ENCODE measurements around the gene TARS2.
A peak's percentile ranks its signal among the peaks of the same experiment; 100 is the strongest.

TARS2 gene

DNA sequence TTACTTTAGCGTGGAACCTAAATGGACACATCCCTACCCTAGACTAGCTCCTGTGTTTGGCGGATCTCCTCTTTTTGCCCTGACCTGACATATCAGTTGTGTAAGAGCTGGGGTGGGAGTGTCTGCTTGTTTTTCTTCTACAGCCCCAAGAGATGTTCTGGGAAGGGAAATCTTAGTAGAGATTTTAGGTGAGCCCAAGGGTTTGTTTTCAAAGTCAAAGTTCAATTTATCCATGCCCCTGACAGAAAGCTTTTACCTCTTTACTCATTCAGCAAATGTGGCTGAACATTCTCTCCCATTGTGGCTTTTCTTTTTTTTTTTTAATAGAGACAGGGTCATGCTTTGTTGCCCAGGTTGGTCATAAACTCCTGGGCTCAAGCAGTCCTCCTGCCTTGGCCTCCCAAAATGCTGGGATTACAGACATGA is 7.3 kb upstream of the TARS2 start:
- Mint-ChIP-seq H3K4me3 (no peak overlapping the region), H3K27ac (no peak overlapping the region), H3K27me3 (peaks cover 4% of the 10 kb centered on the region), H3K36me3 (no peaks in the 10 kb centered on the region), H3K4me1 (no peaks in the 10 kb centered on the region), H3K9me3 (no peaks in the 10 kb centered on the region)
- CTCF ChIA-PET = interaction anchor here (0.7 kb wide), 1 partner anchor 516 kb away, joined by 3 read pairs; no protein-coding TSS in a partner anchor
- DNase-seq = no peak

DNA sequence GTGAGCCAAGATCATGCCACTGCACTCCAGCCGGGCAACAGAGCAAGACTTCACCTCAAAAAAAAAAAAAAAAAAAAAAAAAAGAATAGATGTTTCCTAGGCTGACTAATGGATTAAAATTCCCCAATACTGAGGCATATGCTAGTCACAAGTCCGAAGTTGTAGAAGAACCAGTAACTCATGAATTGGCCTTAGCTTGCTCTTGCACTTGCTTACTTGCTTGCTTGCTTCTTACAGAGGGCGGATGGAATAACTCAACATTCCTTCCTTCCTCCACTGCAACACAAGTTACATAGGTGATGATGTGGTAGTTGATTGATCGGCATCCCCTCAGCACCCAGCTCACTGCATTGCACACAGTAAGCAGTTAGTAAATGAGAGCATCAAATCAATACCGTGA is 2.8 kb upstream of the TARS2 start:
- H3K27me3 Mint-ChIP-seq = peaks cover 4% of the 10 kb centered on the region
- no peak for DNase-seq
- no peaks in the 10 kb centered on the region for H3K9me3 Mint-ChIP-seq
- CTCF ChIA-PET = no interaction called here
- H3K4me3 Mint-ChIP-seq = no peak overlapping the region
- no peak overlapping the region for H3K27ac Mint-ChIP-seq
- H3K4me1 Mint-ChIP-seq = peaks cover 25% of the 10 kb centered on the region
- H3K36me3 Mint-ChIP-seq = peaks cover 3% of the 10 kb centered on the region

GRCh38 chr1:150484861-150485260 is 2.4 kb upstream of the TARS2 start:
- CTCF ChIA-PET = interaction anchor here (1.0 to 1.7 kb wide), 2 partner anchors 20 to 229 kb away, joined by 3 to 5 read pairs; no protein-coding TSS in a partner anchor
- Mint-ChIP-seq H3K27ac (no peak overlapping the region), H3K4me3 (no peak overlapping the region), H3K9me3 (no peaks in the 10 kb centered on the region), H3K36me3 (peaks cover 3% of the 10 kb centered on the region), H3K27me3 (peaks cover 4% of the 10 kb centered on the region), H3K4me1 (peaks cover 25% of the 10 kb centered on the region)
- no peak for DNase-seq

DNA sequence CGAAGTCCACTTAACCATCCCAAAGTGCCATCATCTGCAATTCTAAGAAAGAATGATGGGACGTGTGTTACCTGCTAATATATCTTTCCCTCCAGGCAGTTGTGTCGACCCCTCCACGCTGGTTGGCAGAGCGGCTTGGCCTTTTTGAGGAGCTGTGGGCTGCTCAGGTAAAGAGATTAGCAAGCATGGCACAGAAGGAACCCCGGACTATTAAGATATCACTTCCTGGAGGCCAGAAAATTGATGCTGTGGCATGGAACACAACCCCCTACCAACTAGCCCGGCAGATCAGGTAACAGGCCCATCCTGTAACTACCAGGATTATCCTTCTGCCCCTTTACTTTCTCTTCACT is 520 bp downstream of the TARS2 start:
- Mint-ChIP-seq H3K4me3 (peak overlapping the region; percentile 92), H3K27me3 (no peaks in the 10 kb centered on the region), H3K36me3 (peaks cover 22% of the 10 kb centered on the region), H3K4me1 (peaks cover 27% of the 10 kb centered on the region), H3K27ac (peak overlapping the region; percentile 94), H3K9me3 (no peaks in the 10 kb centered on the region)
- CTCF ChIA-PET = interaction anchor here (1.1 kb wide), 1 partner anchor 232 kb away, joined by 3 read pairs; no protein-coding TSS in a partner anchor
- no peak for DNase-seq

DNA sequence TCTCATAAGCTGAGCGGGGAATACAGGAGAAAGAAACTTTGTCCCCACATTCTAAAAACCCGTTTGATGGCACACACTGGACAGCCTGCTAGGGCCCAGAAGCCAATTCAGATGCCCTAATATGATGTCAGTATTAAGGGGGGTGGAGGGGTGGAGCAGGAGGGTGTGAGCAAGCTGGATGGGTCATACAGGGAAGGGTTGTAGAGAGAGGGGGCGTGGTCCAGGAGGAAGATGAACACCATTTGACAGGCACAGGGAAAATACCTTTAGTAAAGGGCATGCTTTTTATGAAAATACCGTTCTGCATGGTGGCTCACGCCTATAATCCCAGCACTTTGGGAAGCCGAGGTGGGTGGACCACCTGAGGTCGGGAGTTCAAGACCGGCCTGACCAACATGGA is 6.0 kb downstream of the TARS2 start:
- no peak overlapping the region for H3K27ac Mint-ChIP-seq
- H3K36me3 Mint-ChIP-seq = peaks cover 46% of the 10 kb centered on the region
- H3K9me3 Mint-ChIP-seq = no peaks in the 10 kb centered on the region
- H3K27me3 Mint-ChIP-seq = no peaks in the 10 kb centered on the region
- no peak for DNase-seq
- CTCF ChIA-PET = no interaction called here
- H3K4me1 Mint-ChIP-seq = peaks cover 12% of the 10 kb centered on the region
- no peak overlapping the region for H3K4me3 Mint-ChIP-seq

DNA sequence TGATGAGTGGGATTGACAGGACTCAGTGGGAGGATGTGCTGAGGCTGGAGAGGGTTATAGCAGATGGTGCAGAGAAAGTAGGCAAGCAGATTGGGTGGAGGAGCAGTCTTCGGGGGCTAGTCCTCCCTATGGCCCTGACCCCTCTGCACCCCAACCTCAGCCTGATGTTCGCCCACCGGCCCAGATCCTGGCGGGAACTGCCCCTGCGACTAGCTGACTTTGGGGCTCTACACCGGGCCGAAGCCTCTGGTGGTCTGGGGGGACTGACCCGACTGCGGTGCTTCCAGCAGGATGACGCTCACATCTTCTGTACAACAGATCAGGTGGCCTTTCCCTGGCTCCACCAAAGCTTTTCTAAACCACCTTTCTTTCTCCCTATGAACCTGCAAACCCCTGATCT is 11.1 kb downstream of the TARS2 start:
- Mint-ChIP-seq H3K4me1 (no peaks in the 10 kb centered on the region), H3K27me3 (no peaks in the 10 kb centered on the region), H3K4me3 (no peak overlapping the region), H3K9me3 (no peaks in the 10 kb centered on the region), H3K27ac (no peak overlapping the region), H3K36me3 (peaks cover 35% of the 10 kb centered on the region)
- DNase-seq = no peak
- CTCF ChIA-PET = no interaction called here

GRCh38 chr1:150505431-150505830 is 18.2 kb downstream of the TARS2 start:
- CTCF ChIA-PET = no interaction called here
- DNase-seq = no peak
- H3K36me3 Mint-ChIP-seq = peaks cover 31% of the 10 kb centered on the region
- no peaks in the 10 kb centered on the region for H3K9me3 Mint-ChIP-seq
- no peak overlapping the region for H3K27ac Mint-ChIP-seq
- H3K4me1 Mint-ChIP-seq = peaks cover 9% of the 10 kb centered on the region
- no peak overlapping the region for H3K4me3 Mint-ChIP-seq
- H3K27me3 Mint-ChIP-seq = no peaks in the 10 kb centered on the region

DNA sequence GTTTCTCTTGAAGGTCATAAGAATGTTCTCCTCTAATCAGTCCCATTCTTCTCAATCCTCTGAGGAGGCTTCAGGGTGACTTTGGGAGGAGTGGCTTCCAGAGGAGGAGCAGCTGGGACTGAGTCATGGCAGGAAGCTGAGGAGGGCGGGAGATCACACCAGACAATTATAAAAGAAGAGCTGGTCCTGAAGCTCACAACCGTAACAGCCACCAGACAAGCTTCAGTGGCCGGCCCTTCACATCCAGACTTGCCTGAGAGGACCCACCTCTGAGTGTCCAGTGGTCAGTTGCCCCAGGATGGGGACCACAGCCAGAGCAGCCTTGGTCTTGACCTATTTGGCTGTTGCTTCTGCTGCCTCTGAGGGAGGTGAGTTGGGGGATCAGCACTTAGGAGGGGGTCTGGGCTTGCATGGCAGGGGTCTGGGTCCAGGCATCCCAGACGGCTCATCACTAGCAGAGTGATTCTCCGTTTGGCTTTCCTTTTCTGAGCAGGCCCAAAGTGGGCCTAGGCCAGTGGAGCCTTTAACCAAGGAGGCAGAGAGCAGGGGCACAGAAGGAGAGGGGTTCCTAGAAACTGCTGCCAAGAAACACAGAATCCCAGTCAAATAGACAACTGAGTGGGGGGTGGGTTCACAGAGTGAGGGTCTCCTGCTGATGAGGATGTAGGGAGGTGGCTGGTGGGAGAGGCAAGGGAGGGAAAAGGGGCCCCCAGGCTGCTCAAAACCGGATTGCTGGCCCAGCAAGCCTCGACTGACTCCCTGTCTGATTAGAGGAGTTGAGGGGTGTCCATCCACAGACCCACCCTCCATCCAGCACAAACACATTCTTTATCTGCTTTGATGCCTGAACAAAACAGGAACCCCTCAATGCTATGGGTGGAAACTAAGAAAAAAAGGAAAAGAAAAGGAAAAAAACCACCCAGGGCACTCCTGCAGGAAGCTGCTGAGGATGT is 21.0 kb downstream of the TARS2 start, which contains the start of gene ECM1:
TSS of gene ECM1 (plus strand) at position 198 of the 953 bp plus-strand sequence. CDS start at position 299, 101 bp downstream.
- Mint-ChIP-seq H3K4me1 (peaks cover 9% of the 10 kb centered on the region), H3K27me3 (no peaks in the 10 kb centered on the region), H3K9me3 (no peaks in the 10 kb centered on the region), H3K4me3 (no peak within 1 kb of the TSS), H3K36me3 (peaks cover 25% of the 10 kb centered on the region), H3K27ac (no peak within 1 kb of the TSS)
- CTCF ChIA-PET = no interaction called here
- no peak for DNase-seq

- H3K36me3 Mint-ChIP-seq = peaks cover 23% of the 10 kb centered on the region
- no peaks in the 10 kb centered on the region for H3K9me3 Mint-ChIP-seq
- H3K27ac Mint-ChIP-seq = no peak overlapping the region
- no peaks in the 10 kb centered on the region for H3K27me3 Mint-ChIP-seq
- peaks cover 13% of the 10 kb centered on the region for H3K4me1 Mint-ChIP-seq
- CTCF ChIA-PET = interaction anchor here (1.0 kb wide), 1 partner anchor 20 kb away, joined by 3 read pairs; no protein-coding TSS in a partner anchor
- no peak overlapping the region for H3K4me3 Mint-ChIP-seq
- no peak for DNase-seq
Measured at GRCh38 chr1:150508982-150509381, 21.8 kb downstream of the TARS2 start.

DNA sequence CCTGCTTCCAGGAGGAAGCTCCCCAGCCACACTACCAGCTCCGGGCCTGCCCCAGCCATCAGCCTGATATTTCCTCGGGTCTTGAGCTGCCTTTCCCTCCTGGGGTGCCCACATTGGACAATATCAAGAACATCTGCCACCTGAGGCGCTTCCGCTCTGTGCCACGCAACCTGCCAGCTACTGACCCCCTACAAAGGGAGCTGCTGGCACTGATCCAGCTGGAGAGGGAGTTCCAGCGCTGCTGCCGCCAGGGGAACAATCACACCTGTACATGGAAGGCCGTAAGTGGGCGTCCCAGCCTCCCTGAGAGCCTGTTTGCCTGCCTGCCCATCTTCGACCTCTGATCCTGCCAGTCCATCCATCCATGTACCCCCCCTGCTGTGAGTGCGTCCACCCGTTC is 24.3 kb downstream of the TARS2 start:
- Mint-ChIP-seq H3K9me3 (no peaks in the 10 kb centered on the region), H3K27ac (no peak overlapping the region), H3K4me3 (no peak overlapping the region)

DNA sequence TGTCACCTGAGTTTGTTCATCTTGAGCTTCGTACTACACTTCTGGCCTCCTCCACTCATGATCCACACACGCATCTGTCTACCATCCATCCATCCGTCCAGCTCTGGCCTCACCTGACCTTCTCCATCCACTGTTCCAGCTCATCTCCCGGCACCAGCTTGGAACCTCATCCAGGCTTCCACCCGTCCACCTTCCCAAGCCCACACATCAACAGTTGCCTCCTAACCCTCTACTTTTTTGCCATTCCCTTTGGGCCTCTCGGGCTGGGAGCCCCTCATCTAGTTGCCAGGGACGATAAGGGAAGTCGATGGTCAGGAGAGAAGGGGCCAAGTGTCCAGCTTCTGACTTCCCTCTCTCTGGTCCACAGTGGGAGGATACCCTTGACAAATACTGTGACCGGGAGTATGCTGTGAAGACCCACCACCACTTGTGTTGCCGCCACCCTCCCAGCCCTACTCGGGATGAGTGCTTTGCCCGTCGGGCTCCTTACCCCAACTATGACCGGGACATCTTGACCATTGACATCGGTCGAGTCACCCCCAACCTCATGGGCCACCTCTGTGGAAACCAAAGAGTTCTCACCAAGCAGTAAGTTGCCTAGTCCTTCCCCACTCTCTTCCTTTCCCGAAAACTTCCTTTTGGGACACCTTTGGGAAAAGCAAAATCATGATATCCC is 24.9 kb downstream of the TARS2 start:
- no peak for DNase-seq
- H3K4me3 Mint-ChIP-seq = no peak overlapping the region
- peaks cover 4% of the 10 kb centered on the region for H3K36me3 Mint-ChIP-seq
- H3K27me3 Mint-ChIP-seq = peaks cover 4% of the 10 kb centered on the region
- H3K9me3 Mint-ChIP-seq = no peaks in the 10 kb centered on the region
- CTCF ChIA-PET = no interaction called here
- no peak overlapping the region for H3K27ac Mint-ChIP-seq
- H3K4me1 Mint-ChIP-seq = peaks cover 38% of the 10 kb centered on the region

More for the DNA sequence above, 24.3 kb downstream of the TARS2 start:
- peaks cover 4% of the 10 kb centered on the region for H3K27me3 Mint-ChIP-seq
- CTCF ChIA-PET = no interaction called here
- peaks cover 34% of the 10 kb centered on the region for H3K4me1 Mint-ChIP-seq
- H3K36me3 Mint-ChIP-seq = peaks cover 9% of the 10 kb centered on the region
- no peak for DNase-seq

GRCh38 chr1:150512846-150513245 is 25.6 kb downstream of the TARS2 start:
- H3K9me3 Mint-ChIP-seq = no peaks in the 10 kb centered on the region
- CTCF ChIA-PET = no interaction called here
- no peak overlapping the region for H3K27ac Mint-ChIP-seq
- DNase-seq = no peak
- peaks cover under 1% of the 10 kb centered on the region for H3K36me3 Mint-ChIP-seq
- H3K27me3 Mint-ChIP-seq = peaks cover 4% of the 10 kb centered on the region
- peaks cover 38% of the 10 kb centered on the region for H3K4me1 Mint-ChIP-seq
- no peak overlapping the region for H3K4me3 Mint-ChIP-seq

DNA sequence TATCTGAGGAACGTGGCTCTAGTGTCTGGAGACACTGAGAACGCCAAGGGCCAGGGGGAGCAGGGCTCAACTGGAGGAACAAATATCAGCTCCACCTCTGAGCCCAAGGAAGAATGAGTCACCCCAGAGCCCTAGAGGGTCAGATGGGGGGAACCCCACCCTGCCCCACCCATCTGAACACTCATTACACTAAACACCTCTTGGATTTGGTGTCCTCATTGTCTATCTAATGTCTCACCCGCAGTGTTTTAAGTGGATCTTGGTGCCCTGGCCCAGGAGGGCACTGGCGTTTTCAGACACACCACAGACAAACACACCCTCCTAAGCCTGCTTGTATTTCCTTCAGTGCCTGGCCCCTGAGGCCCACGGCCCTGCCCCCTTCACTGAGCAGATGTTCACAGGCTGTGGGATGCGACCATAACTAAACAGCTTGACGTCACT is 26.2 kb downstream of the TARS2 start:
- Mint-ChIP-seq H3K9me3 (no peaks in the 10 kb centered on the region), H3K27me3 (peaks cover 4% of the 10 kb centered on the region), H3K4me3 (no peak overlapping the region), H3K36me3 (no peaks in the 10 kb centered on the region), H3K4me1 (peaks cover 33% of the 10 kb centered on the region), H3K27ac (no peak overlapping the region)
- DNase-seq = no peak
- CTCF ChIA-PET = interaction anchor here (0.6 to 1.0 kb wide), 4 partner anchors 43 to 483 kb away, joined by 3 to 6 read pairs (median 3); no protein-coding TSS in a partner anchor

- no peaks in the 10 kb centered on the region for H3K9me3 Mint-ChIP-seq
- CTCF ChIA-PET = interaction anchor here (0.8 to 3.6 kb wide), 4 partner anchors 18 to 482 kb away, joined by 3 to 24 read pairs (median 4); no protein-coding TSS in a partner anchor
- peaks cover 4% of the 10 kb centered on the region for H3K27me3 Mint-ChIP-seq
- H3K4me1 Mint-ChIP-seq = peaks cover 33% of the 10 kb centered on the region
- H3K4me3 Mint-ChIP-seq = peak overlapping the region; percentile 85
- DNase-seq = no peak
- H3K36me3 Mint-ChIP-seq = no peaks in the 10 kb centered on the region
- no peak overlapping the region for H3K27ac Mint-ChIP-seq
Measured at GRCh38 chr1:150514260-150514659, 27.0 kb downstream of the TARS2 start.
